Activated B cell treated with CpG ODN at 0.5 μM for 24 hours (primary cell): Measurements from ENCODE around the gene TMED7. TPM values are rescaled to one million over a fixed set of nuclear protein-coding genes. Genes with fewer than 3 reads are reported as not detected.

ENCODE experiments used
- ATAC-seq: fragments of 200-7000 bp; cut with Tn5 transposase; one replicate; pipeline ENCODE4 v1.10.0; 2021; ENCODE audit warnings: low read depth, mild to moderate bottlenecking, moderate library complexity
- CTCF ChIA-PET: fragments of 350-600 bp; sonication (Branson Sonifier 250); formaldehyde crosslinking; loops from one replicate; lab custom pipeline; 2021; ENCODE audit warnings: antibody characterized with exemption; lab: Charles Lee
- POLR2A ChIA-PET: fragments of 350-600 bp; sonication (Branson Sonifier 250); formaldehyde crosslinking; loops from one replicate; lab custom pipeline; 2021; ENCODE audit warnings: antibody characterized with exemption; lab: Charles Lee
- DNase-seq: peaks from one replicate; pipeline ENCODE4 v3.0.0; 2022
- H3K27ac Mint-ChIP-seq: one replicate; pipeline ENCODE4 v1.8.0; 2020; ENCODE audit warnings: mixed read lengths
- H3K27me3 Mint-ChIP-seq: one replicate; pipeline ENCODE4 v1.8.0; 2021; ENCODE audit warnings: mixed read lengths
- H3K36me3 Mint-ChIP-seq: one replicate; pipeline ENCODE4 v1.8.0; 2021; ENCODE audit warnings: low read depth, mixed read lengths
- H3K4me1 Mint-ChIP-seq: one replicate; pipeline ENCODE4 v1.8.0; 2021; ENCODE audit warnings: mixed read lengths
- H3K4me3 Mint-ChIP-seq: one replicate; pipeline ENCODE4 v1.8.0; 2020; ENCODE audit warnings: mild to moderate bottlenecking, mixed read lengths
- H3K9me3 Mint-ChIP-seq: one replicate; pipeline ENCODE4 v1.8.0; 2020; ENCODE audit warnings: mixed read lengths
- CTCF ChIP-seq: fragments of 200-600 bp; IDR thresholded peaks from one replicate; pipeline ENCODE4 v1.8.0; 2022; ENCODE audit warnings: antibody characterized with exemption, mild to moderate bottlenecking
- intact Hi-C: fragments of 100-400 bp; cut with micrococcal nuclease; formaldehyde crosslinking; loops from one replicate; pipeline ENCODE4 v1.15.1; 2024
- total RNA-seq: library from RNA; stranded (reverse); gene quantifications from 2 replicates; pipeline ENCODE4 v1.2.3, GENCODE V29; 2022

TMED7 gene
- total RNA-seq, 1 donor from 2014 or later, result 35.0 TPM

DNA sequence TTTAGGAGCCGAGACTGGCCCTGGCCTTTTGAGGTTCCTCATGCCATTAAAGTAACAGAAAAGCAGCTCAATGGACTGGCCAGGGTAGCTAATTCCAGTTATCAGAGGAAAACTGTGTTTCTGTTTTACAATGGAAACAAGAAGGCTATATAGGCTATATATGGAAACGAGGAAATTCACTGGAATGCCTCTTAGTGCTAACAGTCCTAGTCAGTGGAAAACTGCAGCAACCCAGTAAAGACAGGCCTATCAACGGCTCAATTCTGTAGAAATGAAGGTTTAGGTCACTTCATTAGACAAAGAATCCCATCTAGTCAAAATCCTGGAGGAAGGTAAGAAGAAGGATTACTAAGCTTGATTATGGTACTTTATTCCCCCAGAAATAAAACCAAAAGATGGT is 20.4 kb downstream of the TMED7 start:
- peak overlapping the region; percentile 18 for H3K27ac Mint-ChIP-seq
- intact Hi-C loops, result no loop called here
- H3K27me3 Mint-ChIP-seq, result no peaks in the 10 kb centered on the region
- no peak for TF ChIP-seq CTCF
- H3K36me3 Mint-ChIP-seq, result peaks cover 12% of the 10 kb centered on the region
- no peaks in the 10 kb centered on the region for H3K9me3 Mint-ChIP-seq
- no peak for ATAC-seq
- no peak overlapping the region for H3K4me3 Mint-ChIP-seq
- no peak for DNase-seq
- CTCF ChIA-PET, result no interaction called here
- POLR2A ChIA-PET, result interaction anchor here (0.6 kb wide), 1 partner anchor 20 kb away, joined by 7 read pairs; the partner anchor contains the start of gene TMED7
- peaks cover 48% of the 10 kb centered on the region for H3K4me1 Mint-ChIP-seq

DNA sequence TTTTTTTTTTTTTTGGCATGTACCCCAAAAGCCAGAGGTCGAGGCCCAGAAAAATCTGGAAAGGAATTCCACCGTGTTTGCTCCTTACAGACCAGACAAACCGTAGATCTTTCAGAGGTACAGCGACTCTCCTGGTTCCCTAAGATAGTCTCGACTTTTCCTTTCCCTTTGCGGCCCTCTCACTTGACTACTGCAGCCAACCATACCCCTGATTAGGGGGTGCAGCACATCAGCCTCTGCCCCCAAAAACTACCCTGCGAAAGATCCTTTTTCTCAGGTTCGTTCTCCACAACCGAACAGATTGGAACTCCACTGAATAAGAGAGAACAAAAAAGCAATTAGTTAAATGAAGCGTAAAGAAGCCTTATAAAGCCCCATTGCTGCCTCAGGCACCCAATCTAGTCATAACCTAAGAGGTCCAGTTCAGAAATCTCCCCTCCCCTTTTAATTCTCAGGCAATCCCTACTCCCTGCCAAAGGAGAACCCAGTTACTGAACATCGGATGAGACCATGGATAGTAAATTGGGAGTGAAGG is 23.2 kb downstream of the TMED7 start:
- Mint-ChIP-seq H3K27ac (peak overlapping the region; percentile 98), H3K9me3 (no peaks in the 10 kb centered on the region), H3K36me3 (peaks cover 7% of the 10 kb centered on the region), H3K27me3 (no peaks in the 10 kb centered on the region), H3K4me1 (peaks cover 54% of the 10 kb centered on the region), H3K4me3 (peak overlapping the region; percentile 88)
- TF ChIP-seq CTCF, result no peak
- DNase-seq (no peak), ATAC-seq (peak; percentile 10)
- ChIA-PET POLR2A (interaction anchor here (1.0 to 3.5 kb wide), 10 partner anchors 14 to 482 kb away, joined by 3 to 46 read pairs (median 9); partner anchors contain the start of genes ATG12, COMMD10, FEM1C and TMED7), CTCF (interaction anchor here (0.9 to 1.3 kb wide), 3 partner anchors 11 to 393 kb away, joined by 3 to 4 read pairs (median 3); no protein-coding TSS in a partner anchor)
- intact Hi-C loops, result loop anchor here (1.0 kb wide), 2 partner anchors 8 to 32 kb away; no protein-coding TSS in a partner anchor

GRCh38 chr5:115601701-115602590 is 23.9 kb downstream of the TMED7 start, which contains the start of gene TICAM2:
Gene TICAM2, minus strand, starts transcription at chr5:115602479. Its CDS starts 21,223 bp downstream, at chr5:115581256.
- ChIA-PET CTCF (interaction anchor here (0.8 to 1.3 kb wide), 7 partner anchors 10 to 393 kb away, joined by 3 to 4 read pairs (median 3); no protein-coding TSS in a partner anchor), POLR2A (interaction anchor here (0.7 to 3.5 kb wide), 16 partner anchors 11 to 483 kb away, joined by 3 to 46 read pairs (median 4); partner anchors contain the start of genes ATG12, COMMD10, FEM1C and TMED7)
- peak within 1 kb of the TSS; percentile 88 for H3K4me3 Mint-ChIP-seq
- DNase-seq, result peak; percentile 68
- ATAC-seq, result peak; percentile 80
- H3K4me1 Mint-ChIP-seq, result peaks cover 56% of the 10 kb centered on the region
- no peaks in the 10 kb centered on the region for H3K9me3 Mint-ChIP-seq
- H3K27ac Mint-ChIP-seq, result peak within 1 kb of the TSS; percentile 98
- intact Hi-C loops, result loop anchor here (1.0 kb wide), 8 partner anchors 8 to 393 kb away; partner anchors contain the start of genes AP3S1, ATG12 and FEM1C
- H3K36me3 Mint-ChIP-seq, result peaks cover 7% of the 10 kb centered on the region
- TF ChIP-seq CTCF, result no peak
- H3K27me3 Mint-ChIP-seq, result no peaks in the 10 kb centered on the region

- TF ChIP-seq CTCF, result no peak
- no peak for ATAC-seq
- ChIA-PET CTCF (no interaction called here), POLR2A (interaction anchor here (0.7 to 3.5 kb wide), 7 partner anchors 20 to 484 kb away, joined by 3 to 46 read pairs (median 13); partner anchors contain the start of genes COMMD10, FEM1C and TMED7)
- Mint-ChIP-seq H3K27me3 (no peaks in the 10 kb centered on the region), H3K27ac (peak overlapping the region; percentile 79), H3K36me3 (peaks cover 4% of the 10 kb centered on the region), H3K4me1 (peaks cover 51% of the 10 kb centered on the region), H3K4me3 (peak overlapping the region; percentile 67), H3K9me3 (no peaks in the 10 kb centered on the region)
- intact Hi-C loops, result loop anchor here (1.0 kb wide), 6 partner anchors 14 to 391 kb away; partner anchors contain the start of genes AP3S1, ATG12 and FEM1C
- DNase-seq, result no peak
Observed at GRCh38 chr5:115600766-115601165, 25.1 kb downstream of the TMED7 start.
